Neural cell (in vitro differentiated cells): ENCODE results near the gene CAMSAP3.
"Not testable (repeated sequence)": the region's sequence is repeated elsewhere in the genome, so short reads cannot be mapped to it uniquely, and the experiment has no call there.

Source experiments
- CTCF ChIP-seq: fragments of 450-650 bp; IDR thresholded peaks from 2 replicates; pipeline ENCODE4 v1.5.1; 2014; ENCODE audit warnings: antibody characterized with exemption, mild to moderate bottlenecking, moderate library complexity; ENCODE audit not compliant: poor library complexity, severe bottlenecking
- EP300 ChIP-seq: fragments of 450-650 bp; conservative IDR thresholded peaks from 2 replicates; pipeline ENCODE4 v1.6.1; 2014; ENCODE audit warnings: antibody characterized with exemption, mild to moderate bottlenecking, moderate library complexity; ENCODE audit not compliant: poor library complexity, severe bottlenecking
- REST ChIP-seq: IDR thresholded peaks from 2 replicates; pipeline ENCODE4 v1.6.1; 2012; ENCODE audit warnings: borderline replicate concordance

- TF ChIP-seq CTCF, EP300, REST: not testable (repeated sequence)
Observed at GRCh38 chr19:7643629-7644549, 48.2 kb downstream of the CAMSAP3 start.
